ENCODE measurements around the gene SNX25. TPM values are rescaled to one million over a fixed set of nuclear protein-coding genes. Genes with fewer than 3 reads are reported as not detected.
A peak's percentile ranks its signal among the peaks of the same experiment; 100 is the strongest.
"Not testable (repeated sequence)": the region's sequence is repeated elsewhere in the genome, so short reads cannot be mapped to it uniquely, and the experiment has no call there.

The SNX25 gene
- total RNA-seq, 1 experiment from 2014 or later = 19.8 TPM

DNA sequence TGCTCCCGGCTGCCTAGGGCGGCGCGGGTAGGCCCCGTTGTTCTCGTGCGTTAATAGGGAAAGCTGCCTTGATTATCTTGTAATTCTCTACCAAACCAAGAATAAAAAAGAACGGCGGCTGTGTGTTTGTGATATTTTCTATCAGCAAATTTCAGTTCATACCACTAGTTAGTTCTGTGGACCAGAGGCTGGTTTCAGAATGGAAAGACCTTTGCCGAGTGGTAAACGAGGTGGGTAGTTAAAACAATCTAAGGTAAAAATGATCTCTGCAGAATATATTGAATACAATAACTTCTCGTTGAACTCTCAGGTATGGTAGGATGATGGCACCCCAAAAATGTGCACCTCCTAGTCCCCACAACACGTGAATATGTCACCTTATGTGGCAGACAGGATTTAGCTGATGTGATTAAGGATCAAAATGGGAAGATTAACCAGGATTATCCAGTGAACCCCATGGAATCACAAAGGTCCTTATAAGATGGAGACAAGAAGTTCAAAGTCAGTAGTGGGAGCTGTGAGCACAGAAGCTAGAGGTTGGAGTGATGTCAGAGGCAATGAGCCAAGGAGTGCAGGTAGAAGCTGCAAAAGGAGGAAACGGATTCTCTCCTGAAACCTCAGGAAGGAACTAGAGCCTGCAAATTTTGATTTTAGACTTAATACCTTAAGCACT, 5.0 kb upstream of the SNX25 start:
- DNase-seq (ENCODE audit: low read depth) = peak; percentile 51

DNA sequence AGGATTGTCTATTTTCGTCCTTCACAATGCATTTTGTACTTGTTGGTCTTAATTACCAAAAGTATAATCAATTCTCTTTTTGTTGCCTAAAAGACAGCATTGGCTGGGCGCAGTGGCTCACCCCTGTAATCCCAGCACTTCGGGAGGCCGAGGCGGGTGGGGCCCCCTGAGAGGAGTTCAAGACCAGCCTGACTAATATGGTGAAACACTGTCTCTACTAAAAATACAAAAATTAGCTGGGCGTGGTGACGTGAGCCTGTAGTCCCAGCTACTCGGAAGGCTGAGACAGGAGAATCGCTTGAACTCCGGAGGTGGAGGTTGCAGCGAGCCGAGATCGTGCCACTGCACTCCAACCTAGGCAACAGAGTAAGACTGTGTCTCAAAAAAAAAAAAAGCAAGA, 4.3 kb upstream of the SNX25 start:
- not testable (repeated sequence) for DNase-seq (ENCODE audit: low read depth)

- DNase-seq (ENCODE audit: low read depth) = no peak
Measured at GRCh38 chr4:185205697-185206342, 3.6 kb upstream of the SNX25 start.

GRCh38 chr4:185207466-185207865, 1.9 kb upstream of the SNX25 start:
- DNase-seq (ENCODE audit: low read depth) = no peak

GRCh38 chr4:185209852-185210101, 379 bp downstream of the SNX25 start:
- not testable (repeated sequence) for DNase-seq (ENCODE audit: low read depth)

- DNase-seq (ENCODE audit: low read depth) = peak; percentile 55
Measured at GRCh38 chr4:185210102-185210981, 944 bp downstream of the SNX25 start.

DNA sequence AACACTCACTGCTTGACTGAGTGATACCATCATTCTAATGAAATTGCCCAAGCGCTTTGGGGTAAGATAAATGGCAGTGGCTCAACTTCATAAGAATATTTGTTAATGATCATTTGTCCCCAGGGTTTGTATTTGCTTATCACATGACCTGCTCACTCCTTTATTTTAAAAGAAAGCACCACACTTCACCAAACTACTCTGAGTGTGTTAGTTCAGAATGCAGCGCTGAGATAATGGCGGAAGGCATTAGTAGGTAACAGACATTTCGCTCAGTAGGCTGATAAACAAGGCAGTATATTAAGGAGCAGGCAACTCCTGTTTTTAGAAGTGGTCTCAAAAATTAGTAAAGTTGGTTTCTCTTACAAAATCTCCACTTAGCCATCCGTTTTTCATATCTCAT, 1.6 kb downstream of the SNX25 start:
- peak; percentile 14 for DNase-seq (ENCODE audit: low read depth)

- no peak for DNase-seq (ENCODE audit: low read depth)
Measured at GRCh38 chr4:185211641-185212040, 2.2 kb downstream of the SNX25 start.

DNA sequence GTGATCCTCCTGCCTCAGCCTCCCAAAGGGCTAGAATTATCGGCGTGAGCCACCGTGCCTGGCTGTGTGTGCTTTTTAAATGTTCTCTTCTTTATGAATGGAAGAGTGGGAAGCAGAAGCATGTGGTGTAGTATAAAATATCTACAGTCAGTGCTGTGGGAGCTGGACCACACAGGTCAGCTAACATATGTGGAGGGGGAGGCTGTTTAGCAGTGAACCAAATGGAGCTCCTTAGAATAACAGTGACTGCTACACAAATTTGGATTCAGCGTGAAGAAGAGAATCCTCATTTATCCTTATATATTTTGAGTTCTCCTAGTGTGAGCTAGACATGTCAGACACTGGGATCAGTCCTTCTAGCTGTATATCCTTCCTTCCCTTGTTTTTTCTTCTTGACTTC, 3.2 kb downstream of the SNX25 start:
- no peak for DNase-seq (ENCODE audit: low read depth)

DNA sequence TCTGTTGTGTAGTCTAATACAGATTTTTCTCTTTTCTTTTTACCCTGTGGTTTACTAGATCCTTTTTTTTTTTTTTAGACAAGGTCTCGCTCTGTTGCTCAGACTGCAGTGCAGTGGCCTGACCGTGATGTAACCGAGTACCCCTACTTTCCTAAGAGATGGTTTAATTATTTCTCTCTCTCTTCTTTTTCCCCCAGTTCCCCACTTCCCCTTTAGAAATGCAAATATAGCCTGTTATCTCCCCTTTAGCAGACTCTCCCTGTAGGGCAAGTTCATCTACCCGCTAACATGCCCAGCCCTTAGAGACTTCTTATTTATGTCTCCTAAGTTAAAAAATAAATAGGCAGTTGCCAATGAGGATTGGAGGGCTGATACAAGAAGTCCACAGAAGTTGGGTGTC, 4.5 kb downstream of the SNX25 start:
- no peak for DNase-seq (ENCODE audit: low read depth)

GRCh38 chr4:185215261-185215660, 5.9 kb downstream of the SNX25 start:
- peak; percentile 7 for DNase-seq (ENCODE audit: low read depth)

DNA sequence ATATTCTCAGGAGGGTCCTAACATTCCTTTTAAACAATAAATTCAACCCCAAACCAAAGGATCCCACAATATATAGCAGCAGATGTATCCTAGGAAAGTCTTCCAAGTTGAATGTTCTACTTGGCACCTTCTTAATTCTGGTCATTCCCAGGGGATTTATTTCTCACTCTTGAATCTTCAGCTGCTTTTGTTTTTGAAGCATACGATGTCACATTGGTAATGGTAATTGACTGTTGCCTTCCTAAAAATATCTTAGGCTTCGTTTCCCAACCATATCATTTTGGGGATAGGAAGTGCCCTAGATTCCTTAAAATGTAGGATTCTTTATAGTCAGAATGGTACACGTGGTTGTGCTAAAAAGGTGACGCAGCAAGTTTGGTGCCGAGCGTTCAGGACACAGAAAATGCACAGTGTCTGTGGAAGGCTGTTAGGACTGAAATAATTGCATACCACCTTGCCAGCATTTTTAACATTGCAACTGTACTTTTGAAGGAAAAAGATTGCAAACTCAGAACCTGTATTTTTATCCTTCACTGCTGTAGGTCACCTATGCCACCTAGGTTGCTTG, 8.1 kb downstream of the SNX25 start:
- DNase-seq (ENCODE audit: low read depth) = no peak

DNA sequence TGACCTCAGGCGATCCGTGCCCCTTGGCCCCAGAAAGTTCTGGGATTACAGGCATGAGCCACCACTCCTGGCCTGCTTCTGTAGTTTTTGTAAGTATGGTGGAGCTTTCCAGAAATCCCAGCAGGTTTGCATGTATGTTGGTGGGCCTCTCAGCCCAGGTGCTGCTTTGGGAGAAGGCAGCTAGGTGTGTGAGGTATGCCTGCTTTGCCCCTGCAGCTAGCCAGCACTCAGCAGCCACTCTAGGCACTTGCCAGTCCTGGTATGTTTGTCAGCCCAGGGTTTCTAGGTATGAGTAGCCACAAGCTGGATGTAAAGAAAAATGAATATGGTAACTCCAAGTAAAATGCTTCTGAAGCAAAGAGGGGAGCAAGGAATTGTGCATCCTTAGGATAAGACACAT, 8.9 kb downstream of the SNX25 start:
- DNase-seq (ENCODE audit: low read depth) = no peak

DNA sequence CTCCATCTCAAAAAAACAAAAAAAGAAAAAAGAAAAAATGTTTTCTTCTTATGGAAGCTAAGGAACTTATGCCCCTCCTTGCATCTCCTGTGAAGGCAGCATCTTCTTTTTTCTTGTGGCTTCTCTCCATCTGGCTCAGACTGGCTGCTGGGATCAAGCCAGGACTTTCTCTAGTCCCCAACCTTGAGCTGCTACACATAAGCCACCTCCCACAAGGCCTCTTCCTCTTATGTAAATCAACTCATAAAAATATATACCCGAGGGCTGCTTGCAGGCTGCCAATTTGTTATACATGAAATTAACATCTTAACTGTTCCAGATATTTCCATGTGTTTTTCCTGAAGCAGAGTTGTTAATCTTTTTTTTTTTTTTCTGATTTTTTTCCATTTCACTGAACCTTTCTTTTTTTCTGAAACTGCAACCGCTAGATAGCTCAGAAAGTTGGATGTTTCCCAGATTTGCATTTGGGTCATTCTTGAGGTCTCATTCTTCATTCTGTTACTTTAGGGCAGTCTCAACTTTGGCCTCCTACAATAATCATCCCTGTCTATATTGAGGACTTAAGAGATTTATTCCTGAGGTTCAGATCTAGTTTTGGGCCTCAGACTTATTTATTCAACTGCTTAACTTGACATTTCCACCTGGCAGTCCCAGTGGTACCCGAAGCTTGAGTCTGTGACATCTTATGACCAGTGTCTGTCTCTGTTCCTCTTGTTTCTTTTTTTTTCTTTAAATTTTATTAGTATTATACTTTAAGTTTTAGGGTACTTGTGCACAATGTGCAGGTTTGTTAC, 10.3 kb downstream of the SNX25 start:
- DNase-seq (ENCODE audit: low read depth) = peak; percentile 82

DNA sequence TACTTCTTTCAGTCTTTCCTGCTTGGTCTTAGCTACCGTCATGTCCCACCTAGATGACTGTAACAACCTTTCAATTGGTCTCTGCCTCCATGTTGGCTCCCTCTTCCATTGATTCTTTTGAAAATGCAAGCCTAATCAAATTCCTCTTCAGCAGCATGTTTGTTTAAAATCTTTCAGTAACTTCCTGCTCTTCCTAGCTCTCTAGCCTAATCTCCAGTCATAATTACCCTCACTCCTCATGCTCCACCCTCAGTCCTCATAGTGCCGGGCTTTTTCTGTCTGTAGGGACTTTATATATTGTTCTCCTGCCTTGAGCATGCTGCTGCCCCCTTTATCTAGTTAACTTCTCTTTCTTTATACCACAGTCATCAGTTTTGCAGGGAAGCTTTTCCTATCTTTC, 12.1 kb downstream of the SNX25 start:
- DNase-seq (ENCODE audit: low read depth) = no peak

- DNase-seq (ENCODE audit: low read depth) = no peak
Measured at GRCh38 chr4:185221912-185222311, 12.5 kb downstream of the SNX25 start.

DNA sequence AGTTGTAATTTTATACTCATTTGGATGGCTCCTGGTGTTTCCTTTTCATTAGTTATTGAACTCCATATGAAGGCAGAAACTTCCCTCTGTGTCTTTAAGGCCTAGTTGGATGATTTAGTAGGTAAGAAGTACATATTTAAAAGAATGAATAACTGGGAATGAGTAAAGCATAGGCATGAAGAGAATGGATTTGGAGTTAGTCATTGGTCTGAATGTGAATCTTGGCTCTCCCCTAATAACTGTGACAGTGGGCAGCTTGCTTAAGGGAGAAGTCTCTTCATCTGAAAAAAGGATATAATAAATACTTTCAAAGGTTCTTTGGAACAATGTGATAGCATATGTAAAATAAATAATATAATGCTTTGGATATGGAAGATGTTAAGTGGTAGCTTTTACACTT, 13.2 kb downstream of the SNX25 start:
- DNase-seq (ENCODE audit: low read depth) = peak; percentile 34

DNA sequence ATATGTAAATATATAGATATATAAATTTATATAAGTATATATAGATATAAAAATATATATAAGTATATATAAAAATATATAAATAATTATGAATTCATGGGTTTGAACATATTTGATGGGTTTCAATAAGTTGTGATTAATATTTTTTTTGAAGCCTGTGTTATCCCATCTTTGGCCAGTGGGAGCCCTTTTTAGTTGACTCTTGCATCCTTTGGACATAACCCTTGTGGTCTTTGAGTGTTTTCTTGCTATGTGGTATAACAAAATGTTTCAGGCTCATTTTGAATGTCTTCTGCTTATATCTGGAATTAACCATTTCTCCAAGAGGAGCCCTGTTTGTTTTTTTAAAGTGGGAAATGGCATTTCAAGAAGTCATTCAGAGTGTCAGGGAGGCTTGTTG, 15.2 kb downstream of the SNX25 start:
- DNase-seq (ENCODE audit: low read depth) = no peak

DNA sequence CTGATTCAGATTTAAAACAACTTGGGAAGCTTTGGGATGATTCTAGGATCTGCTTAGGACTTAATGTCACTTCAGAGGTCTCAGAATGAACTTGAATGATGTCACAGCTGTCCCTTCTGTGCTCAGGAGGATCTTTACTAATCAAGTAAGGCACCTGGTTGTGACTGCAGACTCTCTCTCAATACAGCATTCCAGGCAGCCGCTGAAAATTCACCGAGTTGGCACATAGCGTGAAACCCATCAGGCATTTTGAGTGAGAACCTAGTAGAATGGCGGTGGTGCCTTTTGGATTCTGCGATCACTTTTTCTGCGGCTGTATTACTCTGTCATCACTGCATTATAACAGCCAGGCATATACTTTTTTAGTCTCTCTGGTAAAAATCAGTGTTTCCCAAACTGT, 16.5 kb downstream of the SNX25 start:
- no peak for DNase-seq (ENCODE audit: low read depth)

DNA sequence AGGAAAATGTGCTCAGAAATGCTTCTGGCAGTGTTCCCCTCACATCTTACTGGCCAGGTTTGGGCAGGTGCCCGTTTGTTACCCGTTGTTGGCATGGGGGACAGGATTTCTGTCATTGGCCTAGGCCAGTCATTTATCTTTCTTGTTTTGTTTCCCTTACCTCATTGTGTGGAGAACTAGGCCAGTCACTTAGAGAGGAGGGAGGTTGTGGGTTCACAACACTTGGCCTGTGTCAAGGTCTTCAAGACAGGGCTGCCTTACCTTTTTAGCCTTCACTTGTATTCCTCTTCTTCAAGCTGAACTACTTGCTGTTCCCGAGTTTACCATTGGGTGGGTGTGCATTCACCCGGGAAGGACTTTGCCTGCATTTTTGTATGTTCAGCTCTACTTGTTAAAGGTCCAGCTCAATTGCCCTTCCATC, 17.7 kb downstream of the SNX25 start:
- DNase-seq (ENCODE audit: low read depth) = no peak

- DNase-seq (ENCODE audit: low read depth) = no peak
Measured at GRCh38 chr4:185227713-185228278, 18.4 kb downstream of the SNX25 start.

Measured in M059J (cell line).